GM12878 (cell line): Measurements from ENCODE around the gene SMYD5. TPM values are rescaled to one million over a fixed set of nuclear protein-coding genes. Genes with fewer than 3 reads are reported as not detected.

Source experiments
- ATF2 ChIP-seq: IDR thresholded peaks from 2 replicates; pipeline ENCODE4 v1.6.1; 2012; ENCODE audit warnings: low read length, inconsistent platforms
- BCLAF1 ChIP-seq: fragments of 450-650 bp; IDR thresholded peaks from 2 replicates; pipeline ENCODE4 v1.6.1; 2017; ENCODE audit warnings: antibody characterized with exemption, mild to moderate bottlenecking, moderate library complexity
- CREM ChIP-seq: IDR thresholded peaks from 2 replicates; pipeline ENCODE4 v1.6.1; 2014; ENCODE audit warnings: antibody characterized with exemption, low read depth
- FOXM1 ChIP-seq: IDR thresholded peaks from 2 replicates; pipeline ENCODE4 v1.6.1; 2012; ENCODE audit warnings: low read depth, mild to moderate bottlenecking, inconsistent platforms, low read length, moderate library complexity
- GABPA ChIP-seq: IDR thresholded peaks from 2 replicates; pipeline ENCODE4 v1.6.1; 2014; ENCODE audit warnings: antibody characterized with exemption, low read depth, mild to moderate bottlenecking, inconsistent platforms
- IKZF2 ChIP-seq, 2 experiments: fragments of 450-650 bp; IDR thresholded peaks; 2 replicates each; pipeline ENCODE4 v1.6.1; 2017; ENCODE audit warnings: mild to moderate bottlenecking in 2 of 2, moderate library complexity in 2 of 2
- JUND ChIP-seq: IDR thresholded peaks from 2 replicates; pipeline ENCODE4 v1.6.1; 2012; ENCODE audit warnings: low read depth, mild to moderate bottlenecking, low read length, improper control_type of control experiment, moderate library complexity
- KDM1A ChIP-seq: fragments of 200-600 bp; sonication (generic); IDR thresholded peaks from 2 replicates; pipeline ENCODE4 v1.6.1; 2016; ENCODE audit warnings: borderline replicate concordance
- KLF5 ChIP-seq: fragments of 450-650 bp; IDR thresholded peaks from 2 replicates; pipeline ENCODE4 v1.6.1; 2014; ENCODE audit warnings: mild to moderate bottlenecking; ENCODE audit not compliant: partially characterized antibody
- MXI1 ChIP-seq: fragments of 150-350 bp; IDR thresholded peaks from 2 replicates; pipeline ENCODE4 v1.6.1; 2011; ENCODE audit warnings: low read depth, mild to moderate bottlenecking, inconsistent platforms, low read length, improper control_type of control experiment
- MYC ChIP-seq: IDR thresholded peaks from 2 replicates; pipeline ENCODE4 v1.6.1; 2011; ENCODE audit warnings: mild to moderate bottlenecking, low read length, moderate library complexity, inconsistent platforms; ENCODE audit not compliant: insufficient read depth, insufficient replicate concordance, insufficient read length, severe bottlenecking
- NBN ChIP-seq: fragments of 450-650 bp; IDR thresholded peaks from 2 replicates; pipeline ENCODE4 v1.6.1; 2016
- NR2C1 ChIP-seq: fragments of 450-650 bp; IDR thresholded peaks from 2 replicates; pipeline ENCODE4 v1.6.1; 2017; ENCODE audit warnings: antibody characterized with exemption, mild to moderate bottlenecking, moderate library complexity
- NR2F1 ChIP-seq: fragments of 450-650 bp; conservative IDR thresholded peaks from 2 replicates; pipeline ENCODE4 v1.6.1; 2017; ENCODE audit warnings: mild to moderate bottlenecking
- POLR2AphosphoS5 ChIP-seq: IDR thresholded peaks from 2 replicates; pipeline ENCODE4 v1.6.1; 2011; ENCODE audit warnings: mild to moderate bottlenecking, low read length, inconsistent platforms
- RELA ChIP-seq: fragments of 450-650 bp; IDR thresholded peaks from 2 replicates; pipeline ENCODE4 v1.8.0; 2014; ENCODE audit warnings: borderline replicate concordance; ENCODE audit not compliant: partially characterized antibody
- RUNX3 ChIP-seq: IDR thresholded peaks from 2 replicates; pipeline ENCODE4 v1.6.1; 2012; ENCODE audit warnings: low read length, inconsistent platforms
- SKIL ChIP-seq: fragments of 450-650 bp; IDR thresholded peaks from 2 replicates; pipeline ENCODE4 v1.6.1; 2017; ENCODE audit warnings: mild to moderate bottlenecking, low read depth, inconsistent platforms; ENCODE audit not compliant: poor library complexity, severe bottlenecking
- SMAD5 ChIP-seq: IDR thresholded peaks from 2 replicates; pipeline ENCODE4 v1.6.1; 2016; ENCODE audit warnings: antibody characterized with exemption, low read depth
- SMARCA5 ChIP-seq: fragments of 450-650 bp; IDR thresholded peaks from 2 replicates; pipeline ENCODE4 v1.6.1; 2017; ENCODE audit warnings: mild to moderate bottlenecking
- TAF1 ChIP-seq: IDR thresholded peaks from 2 replicates; pipeline ENCODE4 v1.6.1; 2011; ENCODE audit warnings: mild to moderate bottlenecking, low read depth, low read length, borderline replicate concordance
- YBX1 ChIP-seq: fragments of 450-650 bp; IDR thresholded peaks from 2 replicates; pipeline ENCODE4 v1.6.1; 2016; ENCODE audit warnings: antibody characterized with exemption
- YY1 ChIP-seq: IDR thresholded peaks from 2 replicates; pipeline ENCODE4 v1.6.1; 2011; ENCODE audit warnings: low read depth, mild to moderate bottlenecking, low read length
- ZBED1 ChIP-seq: IDR thresholded peaks from 2 replicates; pipeline ENCODE4 v1.6.1; 2016; ENCODE audit warnings: borderline replicate concordance
- ZZZ3 ChIP-seq: IDR thresholded peaks from 2 replicates; pipeline ENCODE4 v1.6.1; 2011; ENCODE audit warnings: low read depth; ENCODE audit not compliant: control insufficient read depth, insufficient read length
- polyA plus RNA-seq, 11 experiments: library from polyadenylated mRNA; depleted of rRNA in 4 of 11; unstranded in 6 of 11; stranded (reverse) in 5 of 11; fragments of >200 nt; fragmentation: Nextera tagmentation in 4 of 11; fragmentation: Illumina TruSeq in 1 of 11; extraction: Ambion mirVana in 4 of 11; extraction: Trizol in 1 of 11; gene quantifications; 1 replicate in 1 of 11; 2 replicates in 10 of 11; pipeline versions ENCODE4 v1.2.1 to v1.2.3, GENCODE V29; 2011 to 2016; ENCODE audit warnings: inconsistent platforms in 2 of 11, missing spikeins in 2 of 11, low read depth in 1 of 11
- total RNA-seq, 4 experiments: library from RNA; depleted of rRNA in 3 of 4; stranded (reverse); fragments of >200 nt in 3 of 4; fragmentation: Illumina TruSeq in 1 of 4; extraction: Trizol in 1 of 4; gene quantifications; 2 replicates each; pipeline versions ENCODE4 v1.2.1 to v1.2.3, GENCODE V29; 2013 to 2021
- TF ChIP-seq, protein P1 (sequence below): IDR thresholded peaks from 2 replicates; pipeline ENCODE4 v1.6.1; 2011; ENCODE audit warnings: low read depth, mild to moderate bottlenecking, low read length, moderate library complexity, borderline replicate concordance; ENCODE audit errors: extremely low read depth

Gene SMYD5
- total and polyA plus RNA-seq, 10 of the 15 experiments (the other 5 are each of a cell fraction or from before 2014, with no cell fraction given) = 6.1 to 35.3 (median 26.4) TPM

DNA sequence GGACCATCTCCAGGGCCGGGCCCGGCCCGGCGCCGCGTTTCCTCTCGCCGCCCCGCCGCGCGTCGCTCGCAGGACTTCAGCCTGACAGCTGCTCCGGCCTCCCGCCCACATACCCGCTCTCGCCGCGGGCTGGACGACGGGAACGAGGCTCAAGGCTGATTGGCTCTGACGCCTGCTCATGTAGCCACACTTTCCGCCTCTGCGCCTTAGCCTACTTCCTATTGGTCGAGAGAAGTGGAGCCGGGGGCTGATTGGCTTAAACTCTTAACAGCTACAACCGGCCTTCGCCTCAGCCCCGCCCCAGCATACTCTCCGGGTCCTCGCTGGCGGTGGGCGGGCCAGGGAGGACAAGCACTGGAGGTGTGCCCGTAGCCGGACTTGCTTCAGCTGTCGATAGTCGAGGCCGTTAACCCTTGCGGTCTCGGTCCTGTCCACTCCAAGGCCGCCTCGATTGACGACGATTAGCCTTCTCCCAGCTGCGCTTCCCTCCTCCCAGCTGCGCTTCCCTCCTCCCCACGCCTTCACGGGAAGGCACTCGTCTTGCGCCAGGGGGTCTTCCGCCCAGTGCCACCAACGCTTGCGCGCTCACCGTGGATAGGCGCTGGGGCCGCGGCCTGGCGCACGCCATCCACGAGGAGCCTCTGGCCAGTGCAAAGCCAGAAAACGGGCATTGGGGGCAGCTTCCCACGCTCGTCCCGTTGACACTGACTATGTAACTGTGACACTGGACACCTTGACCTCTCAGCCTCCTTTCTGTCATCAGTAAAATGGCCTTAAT lies 19.3 kb downstream of the SMYD5 start, which contains the start of gene PRADC1 (continued):
- TF ChIP-seq POLR2AphosphoS5 = peak; percentile 35; the same call in 1 of the 2 replicates
- no peak for TF ChIP-seq SMAD5
- TF ChIP-seq MXI1 = peak; percentile 86
- no peak for TF ChIP-seq ATF2
- TF ChIP-seq KLF5 = peak; percentile 84
- no peak for TF ChIP-seq ZZZ3
- peak; percentile 9 for TF ChIP-seq NR2F1
- no peak for TF ChIP-seq JUND
- no peak for TF ChIP-seq ZBED1
- TF ChIP-seq YBX1 = no peak
- TF ChIP-seq NR2C1 = no peak
- TF ChIP-seq BCLAF1 = no peak
- TF ChIP-seq IKZF2 (IDR thresholded peaks at IDR 0.05) = no peak; a peak in 1 of 4 replicates
- no peak for TF ChIP-seq RUNX3
- no peak for TF ChIP-seq GABPA
- TF ChIP-seq KDM1A = no peak
- peak; percentile 30; the same call in 1 of the 2 replicates for TF ChIP-seq TAF1
- no peak for TF ChIP-seq SMARCA5
- no peak for TF ChIP-seq NBN
- no peak for TF ChIP-seq SKIL
- TF ChIP-seq, protein P1, sequence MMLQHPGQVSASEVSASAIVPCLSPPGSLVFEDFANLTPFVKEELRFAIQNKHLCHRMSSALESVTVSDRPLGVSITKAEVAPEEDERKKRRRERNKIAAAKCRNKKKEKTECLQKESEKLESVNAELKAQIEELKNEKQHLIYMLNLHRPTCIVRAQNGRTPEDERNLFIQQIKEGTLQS = no peak
- no peak; the same call in 1 of the 2 replicates for TF ChIP-seq YY1
- TF ChIP-seq FOXM1 = no peak
- peak; percentile 75 for TF ChIP-seq CREM
- no peak for TF ChIP-seq RELA
- TF ChIP-seq MYC = no peak
